Tibial nerve (tissue), 4 donors: ENCODE results near the gene ZDHHC5.

Experiments used
- EP300 ChIP-seq, 2 donors: sonication (generic); formaldehyde crosslinking; IDR thresholded peaks; one replicate each; pipeline ENCODE4 v1.6.1; 2017; ENCODE audit warnings: antibody characterized with exemption in 2 of 2, mild to moderate bottlenecking in 1 of 2
- POLR2A ChIP-seq, 2 donors: fragments of 450-650 bp; IDR thresholded peaks; one replicate each; pipeline ENCODE4 v1.6.1; 2017; ENCODE audit warnings: antibody characterized with exemption in 2 of 2, mild to moderate bottlenecking in 2 of 2, moderate library complexity in 2 of 2
- TF ChIP-seq, protein P1 (sequence below), 5 experiments: fragments of 200-600 bp in 3 of 5; fragments of 450-650 bp in 2 of 5; sonication (generic) in 3 of 5; IDR thresholded peaks; one replicate each; pipeline ENCODE4 v1.5.1; 2016 to 2019; ENCODE audit warnings: antibody characterized with exemption in 5 of 5, mild to moderate bottlenecking in 3 of 5, moderate library complexity in 2 of 5

DNA sequence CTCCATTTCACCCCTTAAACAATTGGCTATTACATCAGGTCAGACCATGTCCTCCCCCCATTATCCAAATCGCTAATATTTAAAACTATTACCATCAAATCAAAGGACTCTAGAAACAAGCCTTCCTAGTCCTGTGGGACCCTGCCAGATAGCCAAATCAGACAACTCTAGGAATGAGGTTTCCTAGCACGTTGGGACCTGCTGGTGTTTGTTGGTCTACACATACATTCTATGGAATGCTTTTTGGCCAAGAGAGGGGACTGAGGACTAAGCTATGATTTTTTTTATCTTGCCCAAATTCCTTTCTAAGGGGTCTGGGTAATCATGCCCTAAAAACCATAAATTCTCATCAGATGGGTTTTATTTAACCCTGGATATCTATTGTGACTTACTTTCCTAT is 59.3 kb downstream of the ZDHHC5 start:
- TF ChIP-seq, protein P1, sequence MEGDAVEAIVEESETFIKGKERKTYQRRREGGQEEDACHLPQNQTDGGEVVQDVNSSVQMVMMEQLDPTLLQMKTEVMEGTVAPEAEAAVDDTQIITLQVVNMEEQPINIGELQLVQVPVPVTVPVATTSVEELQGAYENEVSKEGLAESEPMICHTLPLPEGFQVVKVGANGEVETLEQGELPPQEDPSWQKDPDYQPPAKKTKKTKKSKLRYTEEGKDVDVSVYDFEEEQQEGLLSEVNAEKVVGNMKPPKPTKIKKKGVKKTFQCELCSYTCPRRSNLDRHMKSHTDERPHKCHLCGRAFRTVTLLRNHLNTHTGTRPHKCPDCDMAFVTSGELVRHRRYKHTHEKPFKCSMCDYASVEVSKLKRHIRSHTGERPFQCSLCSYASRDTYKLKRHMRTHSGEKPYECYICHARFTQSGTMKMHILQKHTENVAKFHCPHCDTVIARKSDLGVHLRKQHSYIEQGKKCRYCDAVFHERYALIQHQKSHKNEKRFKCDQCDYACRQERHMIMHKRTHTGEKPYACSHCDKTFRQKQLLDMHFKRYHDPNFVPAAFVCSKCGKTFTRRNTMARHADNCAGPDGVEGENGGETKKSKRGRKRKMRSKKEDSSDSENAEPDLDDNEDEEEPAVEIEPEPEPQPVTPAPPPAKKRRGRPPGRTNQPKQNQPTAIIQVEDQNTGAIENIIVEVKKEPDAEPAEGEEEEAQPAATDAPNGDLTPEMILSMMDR (IDR thresholded peaks at IDR 0.05), result no peak
- TF ChIP-seq EP300 (IDR thresholded peaks at IDR 0.05) (no peak), POLR2A (IDR thresholded peaks at IDR 0.05) (no peak)
